Skeletal muscle satellite cell (primary cell): ENCODE data around the gene LRRC17.
A peak's percentile ranks its signal among the peaks of the same experiment; 100 is the strongest.

ENCODE experiments used
- H3K27me3 ChIP-seq: 2 replicates; pipeline ENCODE4 v1.7.0; 2013; ENCODE audit warnings: low read length; ENCODE audit not compliant: control insufficient read depth, insufficient read depth
- H3K36me3 ChIP-seq: 2 replicates; pipeline ENCODE4 v1.7.0; 2013; ENCODE audit warnings: mild to moderate bottlenecking, control low read depth, low read length; ENCODE audit not compliant: insufficient read depth
- H3K4me1 ChIP-seq: 2 replicates; pipeline ENCODE4 v1.7.0; 2013; ENCODE audit warnings: low read length; ENCODE audit not compliant: control insufficient read depth, insufficient read depth
- H3K4me2 ChIP-seq: 2 replicates; pipeline ENCODE4 v1.7.0; 2013; ENCODE audit warnings: mild to moderate bottlenecking, low read length
- H3K4me3 ChIP-seq: 2 replicates; pipeline ENCODE4 v1.7.0; 2013; ENCODE audit warnings: low read length
- H3K9ac ChIP-seq: 2 replicates; pipeline ENCODE4 v1.7.0; 2013; ENCODE audit warnings: mild to moderate bottlenecking, low read depth, low read length, moderate library complexity
- H3K9me3 ChIP-seq: replicated peaks from 2 replicates; pipeline ENCODE4 v1.7.0; 2013; ENCODE audit warnings: mild to moderate bottlenecking, control low read depth, low read length

The LRRC17 gene

GRCh38 chr7:102888561-102889233 is 24.1 kb upstream of the LRRC17 start:
- no peak overlapping the region for H3K9ac ChIP-seq
- no peaks in the 10 kb centered on the region for H3K27me3 ChIP-seq

GRCh38 chr7:102889851-102890250 is 22.9 kb upstream of the LRRC17 start:
- H3K4me1 ChIP-seq = peaks cover 44% of the 10 kb centered on the region
- peak overlapping the region; percentile 61 for H3K4me2 ChIP-seq
- H3K36me3 ChIP-seq = no peaks in the 10 kb centered on the region
- no peaks in the 10 kb centered on the region for H3K27me3 ChIP-seq
- peak overlapping the region; percentile 66 for H3K9ac ChIP-seq
- H3K4me3 ChIP-seq = no peak overlapping the region
- no peaks in the 10 kb centered on the region for H3K9me3 ChIP-seq

More at GRCh38 chr7:102888561-102889233, 24.1 kb upstream of the LRRC17 start:
- no peak overlapping the region for H3K4me2 ChIP-seq
- no peaks in the 10 kb centered on the region for H3K9me3 ChIP-seq
- H3K4me3 ChIP-seq = no peak overlapping the region
- H3K4me1 ChIP-seq = peaks cover 39% of the 10 kb centered on the region
- H3K36me3 ChIP-seq = no peaks in the 10 kb centered on the region

GRCh38 chr7:102890292-102890970 is 22.4 kb upstream of the LRRC17 start:
- H3K36me3 ChIP-seq = no peaks in the 10 kb centered on the region
- peak overlapping the region; percentile 61 for H3K4me2 ChIP-seq
- H3K27me3 ChIP-seq = no peaks in the 10 kb centered on the region
- H3K9ac ChIP-seq = peak overlapping the region; percentile 75
- H3K4me3 ChIP-seq = no peak overlapping the region
- no peaks in the 10 kb centered on the region for H3K9me3 ChIP-seq
- peaks cover 44% of the 10 kb centered on the region for H3K4me1 ChIP-seq

GRCh38 chr7:102890971-102891692 is 21.7 kb upstream of the LRRC17 start:
- peak overlapping the region; percentile 37 for H3K4me3 ChIP-seq
- H3K4me1 ChIP-seq = peaks cover 44% of the 10 kb centered on the region
- H3K27me3 ChIP-seq = no peaks in the 10 kb centered on the region
- no peaks in the 10 kb centered on the region for H3K9me3 ChIP-seq
- H3K4me2 ChIP-seq = peak overlapping the region; percentile 61
- H3K36me3 ChIP-seq = no peaks in the 10 kb centered on the region
- H3K9ac ChIP-seq = peak overlapping the region; percentile 75

- H3K27me3 ChIP-seq = no peaks in the 10 kb centered on the region
- H3K4me3 ChIP-seq = peak overlapping the region; percentile 30
- peak overlapping the region; percentile 75 for H3K9ac ChIP-seq
- no peaks in the 10 kb centered on the region for H3K9me3 ChIP-seq
- peak overlapping the region; percentile 61 for H3K4me2 ChIP-seq
- H3K36me3 ChIP-seq = no peaks in the 10 kb centered on the region
- H3K4me1 ChIP-seq = peaks cover 44% of the 10 kb centered on the region
Observed at GRCh38 chr7:102891693-102892261, 21.0 kb upstream of the LRRC17 start.

- Histone ChIP-seq H3K27me3 (no peaks in the 10 kb centered on the region), H3K36me3 (no peaks in the 10 kb centered on the region), H3K9ac (peak overlapping the region; percentile 75), H3K4me3 (no peak overlapping the region), H3K4me1 (peaks cover 51% of the 10 kb centered on the region), H3K9me3 (no peaks in the 10 kb centered on the region), H3K4me2 (peak overlapping the region; percentile 61)
Observed at GRCh38 chr7:102892631-102893278, 20.0 kb upstream of the LRRC17 start.

GRCh38 chr7:102895602-102896001 is 17.2 kb upstream of the LRRC17 start:
- Histone ChIP-seq H3K4me3 (no peak overlapping the region), H3K9me3 (no peaks in the 10 kb centered on the region), H3K36me3 (no peaks in the 10 kb centered on the region), H3K27me3 (no peaks in the 10 kb centered on the region), H3K4me2 (no peak overlapping the region), H3K4me1 (peaks cover 40% of the 10 kb centered on the region), H3K9ac (no peak overlapping the region)

- Histone ChIP-seq H3K9me3 (no peaks in the 10 kb centered on the region), H3K4me2 (no peak overlapping the region), H3K27me3 (no peaks in the 10 kb centered on the region), H3K4me3 (no peak overlapping the region), H3K36me3 (no peaks in the 10 kb centered on the region), H3K9ac (no peak overlapping the region), H3K4me1 (peaks cover 30% of the 10 kb centered on the region)
Observed at GRCh38 chr7:102896585-102896984, 16.2 kb upstream of the LRRC17 start.

GRCh38 chr7:102897211-102897631 is 15.6 kb upstream of the LRRC17 start:
- Histone ChIP-seq H3K27me3 (no peaks in the 10 kb centered on the region), H3K4me1 (peaks cover 24% of the 10 kb centered on the region), H3K36me3 (no peaks in the 10 kb centered on the region), H3K4me3 (no peak overlapping the region), H3K4me2 (no peak overlapping the region), H3K9ac (no peak overlapping the region), H3K9me3 (no peaks in the 10 kb centered on the region)

GRCh38 chr7:102897856-102898531 is 14.8 kb upstream of the LRRC17 start:
- no peaks in the 10 kb centered on the region for H3K27me3 ChIP-seq
- no peak overlapping the region for H3K4me2 ChIP-seq
- H3K36me3 ChIP-seq = no peaks in the 10 kb centered on the region
- no peak overlapping the region for H3K4me3 ChIP-seq
- peaks cover 16% of the 10 kb centered on the region for H3K4me1 ChIP-seq
- no peaks in the 10 kb centered on the region for H3K9me3 ChIP-seq
- H3K9ac ChIP-seq = no peak overlapping the region

GRCh38 chr7:102898532-102898859 is 14.3 kb upstream of the LRRC17 start:
- Histone ChIP-seq H3K9me3 (no peaks in the 10 kb centered on the region), H3K9ac (no peak overlapping the region), H3K36me3 (no peaks in the 10 kb centered on the region), H3K4me2 (no peak overlapping the region), H3K4me3 (no peak overlapping the region), H3K4me1 (peaks cover 12% of the 10 kb centered on the region), H3K27me3 (no peaks in the 10 kb centered on the region)
